K562 (cell line): Measurements from ENCODE around the gene SLC38A7. TPM values are rescaled to one million over a fixed set of nuclear protein-coding genes. Genes with fewer than 3 reads are reported as not detected.

ENCODE experiments used
- BACH1 ChIP-seq: fragments of 200-800 bp; sonication (Bioruptor generic); IDR thresholded peaks from 2 replicates; pipeline ENCODE4 v1.6.1; 2016; ENCODE audit warnings: missing genetic modification characterization, missing compliant biosample characterization
- BMI1 ChIP-seq: fragments of 150-350 bp; IDR thresholded peaks from 2 replicates; pipeline ENCODE4 v1.6.1; 2014; ENCODE audit warnings: low read length
- CCNT2 ChIP-seq: IDR thresholded peaks from 2 replicates; pipeline ENCODE4 v1.6.1; 2011; ENCODE audit warnings: borderline replicate concordance, low read depth, mild to moderate bottlenecking, moderate library complexity, mixed read lengths, low read length; ENCODE audit not compliant: insufficient read length; ENCODE audit errors: extremely low read depth
- FOXA3 ChIP-seq, 2 experiments: fragments of 450-650 bp in 1 of 2; sonication (generic) in 1 of 2; formaldehyde crosslinking; IDR thresholded peaks in 1 of 2; conservative IDR thresholded peaks in 1 of 2; 2 replicates each; pipeline versions ENCODE4 v1.4.0 to v1.8.0; 2020 to 2022; ENCODE audit warnings: mild to moderate bottlenecking in 2 of 2, missing genetic modification reagents in 1 of 2
- HNRNPUL1 ChIP-seq: fragments of 200-400 bp; formaldehyde crosslinking; IDR thresholded peaks from 2 replicates; pipeline ENCODE4 v1.6.1; 2017; ENCODE audit warnings: low read length
- L3MBTL2 ChIP-seq: fragments of 450-650 bp; IDR thresholded peaks from 2 replicates; pipeline ENCODE4 v1.6.1; 2016; ENCODE audit warnings: mild to moderate bottlenecking, moderate library complexity
- MAFG ChIP-seq: fragments of 450-650 bp; conservative IDR thresholded peaks from 2 replicates; pipeline ENCODE4 v1.6.1; 2016; ENCODE audit warnings: missing genetic modification characterization, missing compliant biosample characterization
- MEF2A ChIP-seq: IDR thresholded peaks from 2 replicates; pipeline ENCODE4 v1.6.1; 2011; ENCODE audit warnings: low read depth, mild to moderate bottlenecking, low read length, moderate library complexity; ENCODE audit not compliant: control insufficient read depth
- NEUROD1 ChIP-seq: fragments of 150-350 bp; IDR thresholded peaks from 2 replicates; pipeline ENCODE4 v1.6.1; 2014; ENCODE audit warnings: borderline replicate concordance, low read length, low read depth; ENCODE audit not compliant: partially characterized antibody
- PML ChIP-seq: IDR thresholded peaks from 2 replicates; pipeline ENCODE4 v1.6.1; 2012; ENCODE audit warnings: low read length, inconsistent platforms
- PYGO2 ChIP-seq: fragments of 450-650 bp; IDR thresholded peaks from 2 replicates; pipeline ENCODE4 v1.6.1; 2016; ENCODE audit warnings: mild to moderate bottlenecking, missing genetic modification characterization, moderate library complexity, missing compliant biosample characterization
- RNF219 ChIP-seq: fragments of 250-450 bp; sonication (Bioruptor Pico); IDR thresholded peaks from 2 replicates; pipeline ENCODE4 v1.5.0; 2022; ENCODE audit warnings: mild to moderate bottlenecking
- SMARCB1 ChIP-seq: IDR thresholded peaks from 2 replicates; pipeline ENCODE4 v1.6.1; 2011; ENCODE audit warnings: improper control_type of control experiment, low read depth; ENCODE audit not compliant: insufficient read length
- ZBED1 ChIP-seq: IDR thresholded peaks from 2 replicates; pipeline ENCODE4 v1.6.1; 2014
- ZNF146 ChIP-seq: IDR thresholded peaks from one replicate; pipeline ENCODE4 v1.6.1; 2018; ENCODE audit warnings: missing compliant biosample characterization; ENCODE audit not compliant: unreplicated experiment
- polyA plus RNA-seq, 8 experiments: library from polyadenylated mRNA; depleted of rRNA in 4 of 8; stranded (reverse) in 5 of 8; unstranded in 3 of 8; fragments of >200 nt; fragmentation: Nextera tagmentation in 2 of 8; fragmentation: Illumina TruSeq in 1 of 8; extraction: Ambion mirVana in 2 of 8; extraction: Trizol in 1 of 8; gene quantifications; 2 replicates each; pipeline versions ENCODE4 v1.2.1 to v1.2.3, GENCODE V29; 2011 to 2014; ENCODE audit warnings: inconsistent platforms in 1 of 8, missing spikeins in 1 of 8
- total RNA-seq, 7 experiments: library from RNA; depleted of rRNA in 6 of 7; stranded (reverse); fragments of >200 nt in 6 of 7; fragmentation: Illumina TruSeq in 2 of 7; extraction: Trizol in 2 of 7; gene quantifications; 2 replicates each; pipeline versions ENCODE4 v1.2.1 to v1.2.3, GENCODE V29; 2011 to 2021; ENCODE audit warnings: low replicate concordance in 1 of 7
- TF ChIP-seq, protein P1 (sequence below): fragments of 200-800 bp; sonication (Bioruptor generic); IDR thresholded peaks from 2 replicates; pipeline ENCODE4 v1.6.1; 2017; ENCODE audit warnings: missing genetic modification characterization, missing compliant biosample characterization
- TF ChIP-seq, protein P2 (sequence below): fragments of 450-650 bp; formaldehyde crosslinking; IDR thresholded peaks from 2 replicates; pipeline ENCODE4 v1.4.0; 2020; ENCODE audit warnings: mild to moderate bottlenecking, moderate library complexity
- TF ChIP-seq, protein P3 (sequence below): fragments of 200-400 bp; formaldehyde crosslinking; IDR thresholded peaks from 2 replicates; pipeline ENCODE4 v1.6.1; 2017; ENCODE audit warnings: mild to moderate bottlenecking, low read depth, low read length, moderate library complexity

SLC38A7 gene
- total and polyA plus RNA-seq, 9 of the 15 experiments (the other 6 are each of a cell fraction or from before 2014, with no cell fraction given), result 2.7 to 12.2 (median 6.5) TPM

DNA sequence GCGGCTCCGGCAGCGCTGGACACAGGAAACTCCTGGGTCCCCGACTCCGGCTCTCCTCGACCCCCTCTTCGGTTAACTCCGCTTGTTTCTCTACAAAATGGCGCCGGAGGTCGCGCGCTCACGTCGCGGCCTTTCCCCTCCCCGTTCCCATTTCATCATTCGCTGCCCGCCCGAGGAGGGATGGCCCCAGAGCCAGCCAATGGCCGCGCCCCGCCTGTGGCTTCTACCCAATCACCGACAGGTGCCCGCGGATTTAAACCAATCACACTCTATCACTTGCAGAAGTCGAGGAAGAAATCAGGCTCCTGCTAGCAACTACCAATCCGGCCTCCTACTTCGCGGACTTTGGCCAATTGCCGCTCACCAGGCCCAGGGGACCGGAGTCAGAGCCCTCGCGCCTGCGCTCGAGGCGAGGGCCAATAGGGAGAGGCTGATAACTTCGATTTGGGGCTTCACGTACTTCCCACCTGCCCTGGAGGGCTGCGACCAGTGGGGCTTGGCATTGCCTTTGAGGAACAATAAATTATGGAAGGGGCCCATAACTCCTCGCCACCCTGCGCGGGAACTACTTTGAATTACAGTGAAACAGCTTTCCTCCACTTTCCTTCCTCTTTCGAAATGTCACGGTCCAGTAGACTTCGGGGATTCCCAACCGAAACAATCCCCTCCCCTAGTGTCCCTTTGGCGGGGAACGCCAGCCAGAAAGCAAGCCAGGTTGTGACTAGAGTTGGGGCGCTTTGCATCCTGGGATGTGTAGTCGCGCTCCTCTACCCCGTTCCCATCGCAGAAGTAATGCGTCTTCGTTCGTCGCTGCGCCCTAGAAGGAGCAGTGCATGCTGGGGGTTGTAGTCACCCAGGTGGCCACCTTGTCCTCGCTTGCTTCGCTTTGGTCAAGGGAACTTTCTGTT lies 54.6 kb downstream of the SLC38A7 start, which contains the start of gene CNOT1 (continued):
- TF ChIP-seq, protein P1, sequence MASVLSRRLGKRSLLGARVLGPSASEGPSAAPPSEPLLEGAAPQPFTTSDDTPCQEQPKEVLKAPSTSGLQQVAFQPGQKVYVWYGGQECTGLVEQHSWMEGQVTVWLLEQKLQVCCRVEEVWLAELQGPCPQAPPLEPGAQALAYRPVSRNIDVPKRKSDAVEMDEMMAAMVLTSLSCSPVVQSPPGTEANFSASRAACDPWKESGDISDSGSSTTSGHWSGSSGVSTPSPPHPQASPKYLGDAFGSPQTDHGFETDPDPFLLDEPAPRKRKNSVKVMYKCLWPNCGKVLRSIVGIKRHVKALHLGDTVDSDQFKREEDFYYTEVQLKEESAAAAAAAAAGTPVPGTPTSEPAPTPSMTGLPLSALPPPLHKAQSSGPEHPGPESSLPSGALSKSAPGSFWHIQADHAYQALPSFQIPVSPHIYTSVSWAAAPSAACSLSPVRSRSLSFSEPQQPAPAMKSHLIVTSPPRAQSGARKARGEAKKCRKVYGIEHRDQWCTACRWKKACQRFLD (CRISPR knock-in tag), result peak; percentile 100
- no peak for TF ChIP-seq CCNT2
- no peak for TF ChIP-seq HNRNPUL1
- TF ChIP-seq, protein P2, sequence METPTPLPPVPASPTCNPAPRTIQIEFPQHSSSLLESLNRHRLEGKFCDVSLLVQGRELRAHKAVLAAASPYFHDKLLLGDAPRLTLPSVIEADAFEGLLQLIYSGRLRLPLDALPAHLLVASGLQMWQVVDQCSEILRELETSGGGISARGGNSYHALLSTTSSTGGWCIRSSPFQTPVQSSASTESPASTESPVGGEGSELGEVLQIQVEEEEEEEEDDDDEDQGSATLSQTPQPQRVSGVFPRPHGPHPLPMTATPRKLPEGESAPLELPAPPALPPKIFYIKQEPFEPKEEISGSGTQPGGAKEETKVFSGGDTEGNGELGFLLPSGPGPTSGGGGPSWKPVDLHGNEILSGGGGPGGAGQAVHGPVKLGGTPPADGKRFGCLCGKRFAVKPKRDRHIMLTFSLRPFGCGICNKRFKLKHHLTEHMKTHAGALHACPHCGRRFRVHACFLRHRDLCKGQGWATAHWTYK, result no peak; the same call in 1 of the 2 replicates
- no peak for TF ChIP-seq MAFG
- TF ChIP-seq ZNF146 (CRISPR knock-in tag), result no peak
- TF ChIP-seq RNF219 (CRISPR knock-in tag), result no peak
- peak; percentile 22; the same call in 1 of the 2 replicates for TF ChIP-seq PYGO2 (tag)
- no peak for TF ChIP-seq FOXA3 (CRISPR knock-in tag; conservative IDR thresholded peaks at IDR 0.05 in 1 of 2, IDR thresholded peaks at IDR 0.05 in 1 of 2)
- TF ChIP-seq SMARCB1, result no peak
- no peak for TF ChIP-seq MEF2A
- TF ChIP-seq ZBED1, result no peak
- peak; percentile 99 for TF ChIP-seq NEUROD1
- TF ChIP-seq, protein P3, sequence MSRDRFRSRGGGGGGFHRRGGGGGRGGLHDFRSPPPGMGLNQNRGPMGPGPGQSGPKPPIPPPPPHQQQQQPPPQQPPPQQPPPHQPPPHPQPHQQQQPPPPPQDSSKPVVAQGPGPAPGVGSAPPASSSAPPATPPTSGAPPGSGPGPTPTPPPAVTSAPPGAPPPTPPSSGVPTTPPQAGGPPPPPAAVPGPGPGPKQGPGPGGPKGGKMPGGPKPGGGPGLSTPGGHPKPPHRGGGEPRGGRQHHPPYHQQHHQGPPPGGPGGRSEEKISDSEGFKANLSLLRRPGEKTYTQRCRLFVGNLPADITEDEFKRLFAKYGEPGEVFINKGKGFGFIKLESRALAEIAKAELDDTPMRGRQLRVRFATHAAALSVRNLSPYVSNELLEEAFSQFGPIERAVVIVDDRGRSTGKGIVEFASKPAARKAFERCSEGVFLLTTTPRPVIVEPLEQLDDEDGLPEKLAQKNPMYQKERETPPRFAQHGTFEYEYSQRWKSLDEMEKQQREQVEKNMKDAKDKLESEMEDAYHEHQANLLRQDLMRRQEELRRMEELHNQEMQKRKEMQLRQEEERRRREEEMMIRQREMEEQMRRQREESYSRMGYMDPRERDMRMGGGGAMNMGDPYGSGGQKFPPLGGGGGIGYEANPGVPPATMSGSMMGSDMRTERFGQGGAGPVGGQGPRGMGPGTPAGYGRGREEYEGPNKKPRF, result no peak
- TF ChIP-seq BMI1, result no peak
- peak; percentile 95 for TF ChIP-seq BACH1
- TF ChIP-seq L3MBTL2, result peak; percentile 98
- TF ChIP-seq PML, result peak; percentile 85; the same call in 1 of the 2 replicates
